H9 (cell line): ENCODE measurements around the gene FANCE. TPM values are rescaled to one million over a fixed set of nuclear protein-coding genes. Genes with fewer than 3 reads are reported as not detected.

Source experiments
- DNase-seq: peaks from one replicate; pipeline ENCODE4 v3.0.0-alpha.2; 2017
- H2AFZ ChIP-seq: one replicate; pipeline ENCODE4 v1.6.1; 2013; ENCODE audit warnings: mild to moderate bottlenecking, low read length, control low read depth, moderate library complexity
- H2AK5ac ChIP-seq: 2 replicates; pipeline ENCODE4 v1.6.1; 2013; ENCODE audit warnings: low read length, control low read depth, mixed read lengths; ENCODE audit not compliant: insufficient read length
- H2BK120ac ChIP-seq: one replicate; pipeline ENCODE4 v1.6.1; 2013; ENCODE audit warnings: low read depth, mild to moderate bottlenecking, low read length, control low read depth, inconsistent platforms; ENCODE audit not compliant: poor library complexity, severe bottlenecking
- H2BK12ac ChIP-seq: 2 replicates; pipeline ENCODE4 v1.6.1; 2013; ENCODE audit warnings: low read length, control low read depth, mixed read lengths, low read depth; ENCODE audit not compliant: insufficient read length
- H2BK15ac ChIP-seq: 2 replicates; pipeline ENCODE4 v1.6.1; 2013; ENCODE audit warnings: low read depth, low read length, control low read depth
- H2BK20ac ChIP-seq: one replicate; pipeline ENCODE4 v1.6.1; 2013; ENCODE audit warnings: low read depth, mild to moderate bottlenecking, low read length, control low read depth, inconsistent platforms; ENCODE audit not compliant: poor library complexity, severe bottlenecking
- H2BK5ac ChIP-seq: 2 replicates; pipeline ENCODE4 v1.6.1; 2013; ENCODE audit warnings: low read length, control low read depth, mixed read lengths; ENCODE audit not compliant: insufficient read length
- H3K14ac ChIP-seq: 2 replicates; pipeline ENCODE4 v1.6.1; 2013; ENCODE audit warnings: low read length, control low read depth; ENCODE audit not compliant: insufficient read depth
- H3K18ac ChIP-seq: 2 replicates; pipeline ENCODE4 v1.6.1; 2013; ENCODE audit warnings: low read depth, mild to moderate bottlenecking, mixed read lengths, low read length, control low read depth; ENCODE audit not compliant: insufficient read length
- H3K23ac ChIP-seq: 2 replicates; pipeline ENCODE4 v1.6.1; 2013; ENCODE audit warnings: low read length, control low read depth, mixed read lengths, low read depth; ENCODE audit not compliant: insufficient read length
- H3K23me2 ChIP-seq: 2 replicates; pipeline ENCODE4 v1.6.1; 2013; ENCODE audit warnings: low read depth, mild to moderate bottlenecking, mixed read lengths, low read length, control low read depth; ENCODE audit not compliant: insufficient read length, poor library complexity, severe bottlenecking
- H3K27ac ChIP-seq: 2 replicates; pipeline ENCODE4 v1.5.1; 2013; ENCODE audit warnings: low read length, control low read depth, mixed read lengths, low read depth; ENCODE audit not compliant: insufficient read length
- H3K27me3 ChIP-seq: 2 replicates; pipeline ENCODE4 v1.6.1; 2013; ENCODE audit warnings: low read length, control low read depth, inconsistent platforms; ENCODE audit not compliant: insufficient read depth
- H3K4ac ChIP-seq: 2 replicates; pipeline ENCODE4 v1.6.1; 2013; ENCODE audit warnings: low read depth, mild to moderate bottlenecking, control low read depth, inconsistent platforms, low read length, moderate library complexity
- H3K4me1 ChIP-seq: 2 replicates; pipeline ENCODE4 v1.6.1; 2013; ENCODE audit warnings: low read length, control low read depth, inconsistent platforms; ENCODE audit not compliant: insufficient read depth
- H3K4me2 ChIP-seq: 2 replicates; pipeline ENCODE4 v1.6.1; 2013; ENCODE audit warnings: low read length, control low read depth, mixed read lengths; ENCODE audit not compliant: insufficient read length, insufficient read depth
- H3K56ac ChIP-seq: 2 replicates; pipeline ENCODE4 v1.6.1; 2013; ENCODE audit warnings: low read depth, mild to moderate bottlenecking, mixed read lengths, low read length, control low read depth; ENCODE audit not compliant: insufficient read length
- H3K79me1 ChIP-seq: 2 replicates; pipeline ENCODE4 v1.6.1; 2013; ENCODE audit warnings: low read depth, mild to moderate bottlenecking, moderate library complexity, low read length, control low read depth, inconsistent platforms; ENCODE audit not compliant: insufficient read depth, poor library complexity, severe bottlenecking
- H3K79me2 ChIP-seq: 2 replicates; pipeline ENCODE4 v1.6.1; 2013; ENCODE audit warnings: low read length, control low read depth, inconsistent platforms; ENCODE audit not compliant: insufficient read depth
- H3K9ac ChIP-seq: 2 replicates; pipeline ENCODE4 v1.6.1; 2013; ENCODE audit warnings: low read length, control low read depth, mixed read lengths; ENCODE audit not compliant: insufficient read length; ENCODE audit errors: extremely low read depth
- H3K9me3 ChIP-seq: one replicate; pipeline ENCODE4 v1.6.1; 2013; ENCODE audit warnings: low read depth, low read length, inconsistent platforms; ENCODE audit not compliant: control insufficient read depth
- H3T11ph ChIP-seq: one replicate; pipeline ENCODE4 v1.6.1; 2013; ENCODE audit warnings: mild to moderate bottlenecking, low read length, control low read depth, inconsistent platforms
- H4K20me1 ChIP-seq: one replicate; pipeline ENCODE4 v1.6.1; 2013; ENCODE audit not compliant: control insufficient read depth, insufficient read length, insufficient read depth
- H4K5ac ChIP-seq: 2 replicates; pipeline ENCODE4 v1.6.1; 2013; ENCODE audit warnings: low read depth, mild to moderate bottlenecking, mixed read lengths, low read length, control low read depth; ENCODE audit not compliant: insufficient read length
- H4K8ac ChIP-seq: replicated peaks from 2 replicates; pipeline ENCODE4 v1.6.1; 2013; ENCODE audit warnings: low read length, control low read depth, mixed read lengths, low read depth; ENCODE audit not compliant: insufficient read length
- H4K91ac ChIP-seq: 2 replicates; pipeline ENCODE4 v1.6.1; 2013; ENCODE audit warnings: low read depth, mild to moderate bottlenecking, moderate library complexity, mixed read lengths, low read length, control low read depth; ENCODE audit not compliant: insufficient read length
- H3K27ac Mint-ChIP-seq, 3 experiments: 2 replicates in 2 of 3; 3 replicates in 1 of 3; pipeline ENCODE4 v1.8.0; 2020 to 2021; ENCODE audit warnings: mixed read lengths in 3 of 3, mild to moderate bottlenecking in 1 of 3, moderate library complexity in 1 of 3
- H3K27me3 Mint-ChIP-seq: 2 replicates; pipeline ENCODE4 v1.8.0; 2021; ENCODE audit warnings: low read depth, mild to moderate bottlenecking, moderate library complexity, mixed read lengths
- H3K36me3 Mint-ChIP-seq, 3 experiments: 2 replicates in 2 of 3; 3 replicates in 1 of 3; pipeline ENCODE4 v1.8.0; 2020 to 2021; ENCODE audit warnings: low read depth in 3 of 3, mixed read lengths in 3 of 3; ENCODE audit not compliant: insufficient read depth in 1 of 3
- H3K4me1 Mint-ChIP-seq, 2 experiments: 2 replicates each; pipeline ENCODE4 v1.8.0; 2020; ENCODE audit warnings: mixed read lengths in 2 of 2
- H3K4me3 Mint-ChIP-seq, 2 experiments: 2 replicates in 1 of 2; 3 replicates in 1 of 2; pipeline ENCODE4 v1.8.0; 2020 to 2021; ENCODE audit warnings: mild to moderate bottlenecking in 2 of 2, mixed read lengths in 2 of 2, moderate library complexity in 1 of 2
- H3K9me3 Mint-ChIP-seq, 2 experiments: 2 replicates in 1 of 2; 3 replicates in 1 of 2; pipeline ENCODE4 v1.8.0; 2020; ENCODE audit warnings: mild to moderate bottlenecking in 2 of 2, mixed read lengths in 2 of 2, moderate library complexity in 1 of 2
- WGBS: extraction: QIAGEN DNeasy Blood & Tissue Kit; methylation state at CpG from one replicate; pipeline ENCODE4 v1.1.7; 2013; ENCODE audit warnings: missing lambda C conversion rate, low lambda C conversion rate, mixed read lengths; ENCODE audit not compliant: insufficient read length; ENCODE audit errors: extremely low coverage; 5-methylcytosine and 5-hydroxymethylcytosine counted together
- total RNA-seq: library from RNA; stranded (reverse); gene quantifications from 2 replicates; pipeline ENCODE4 v1.2.1, GENCODE V29; 2021
- TF ChIP-seq, protein P1 (sequence below): fragments of 200-600 bp; sonication (generic); conservative IDR thresholded peaks from 3 replicates; pipeline ENCODE4 v1.8.0; 2021; ENCODE audit warnings: antibody characterized with exemption, mild to moderate bottlenecking

FANCE gene
- total RNA-seq, 1 experiment from 2014 or later: 8.4 TPM

DNA sequence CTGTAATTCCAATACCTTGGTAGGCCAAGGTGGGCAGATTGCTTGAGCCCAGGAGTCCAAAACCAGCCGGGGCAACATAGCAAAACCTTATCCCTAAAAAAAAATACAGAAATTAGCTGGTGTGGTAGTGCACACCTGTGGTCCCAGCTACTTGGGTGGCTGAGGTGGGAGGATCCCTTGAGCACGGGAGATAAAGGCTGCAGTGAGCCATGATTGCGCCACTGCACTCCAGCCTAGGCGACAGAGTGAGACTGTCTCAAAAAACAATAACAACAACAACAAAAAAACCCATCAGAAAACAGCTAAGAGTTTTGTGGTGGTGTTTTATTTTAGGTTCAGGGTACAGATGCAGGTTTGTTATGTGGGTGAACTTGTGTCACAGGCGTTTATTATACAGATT is 42.9 kb upstream of the FANCE start:
- H4K5ac ChIP-seq: no peak overlapping the region
- H3K36me3 Mint-ChIP-seq: peaks cover 0 to 7% (median 7%) of the 10 kb centered on the region in 3 experiments; a peak in 5 of 7 replicates
- H3K23ac ChIP-seq: no peak overlapping the region
- no peaks in the 10 kb centered on the region for H3K23me2 ChIP-seq
- no peaks in the 10 kb centered on the region for H3K9me3 Mint-ChIP-seq
- H3K27ac ChIP-seq: no peak overlapping the region
- H2AFZ ChIP-seq: no peak overlapping the region
- H3K4me2 ChIP-seq: no peak overlapping the region
- no peaks in the 10 kb centered on the region for H4K20me1 ChIP-seq
- no peak overlapping the region for H2BK120ac ChIP-seq
- H3K4ac ChIP-seq: no peak overlapping the region
- peaks cover 3 to 4% of the 10 kb centered on the region in 2 experiments; a peak in 2 of 4 replicates for H3K4me1 Mint-ChIP-seq
- no peak overlapping the region for H3K4me3 Mint-ChIP-seq
- DNase-seq: no peak
- no peak overlapping the region for H3K9ac ChIP-seq
- H3K27me3 Mint-ChIP-seq: no peaks in the 10 kb centered on the region
- H3K79me1 ChIP-seq: no peaks in the 10 kb centered on the region
- no peak overlapping the region for H4K91ac ChIP-seq
- H3K9me3 ChIP-seq: no peaks in the 10 kb centered on the region
- no peak overlapping the region for H2BK15ac ChIP-seq
- no CpG with 5 or more reads among the region's 5 CpGs for WGBS
- no peak overlapping the region for H2BK20ac ChIP-seq
- no peak overlapping the region for H2BK12ac ChIP-seq
- no peaks in the 10 kb centered on the region for H3K4me1 ChIP-seq
- H3K56ac ChIP-seq: no peak overlapping the region
- H3K27ac Mint-ChIP-seq: no peak overlapping the region
- no peak overlapping the region for H3K18ac ChIP-seq
- no peaks in the 10 kb centered on the region for H3K27me3 ChIP-seq
- no peak overlapping the region for H2BK5ac ChIP-seq
- H3T11ph ChIP-seq: no peak overlapping the region
- no peaks in the 10 kb centered on the region for H3K79me2 ChIP-seq
- TF ChIP-seq, protein P1, sequence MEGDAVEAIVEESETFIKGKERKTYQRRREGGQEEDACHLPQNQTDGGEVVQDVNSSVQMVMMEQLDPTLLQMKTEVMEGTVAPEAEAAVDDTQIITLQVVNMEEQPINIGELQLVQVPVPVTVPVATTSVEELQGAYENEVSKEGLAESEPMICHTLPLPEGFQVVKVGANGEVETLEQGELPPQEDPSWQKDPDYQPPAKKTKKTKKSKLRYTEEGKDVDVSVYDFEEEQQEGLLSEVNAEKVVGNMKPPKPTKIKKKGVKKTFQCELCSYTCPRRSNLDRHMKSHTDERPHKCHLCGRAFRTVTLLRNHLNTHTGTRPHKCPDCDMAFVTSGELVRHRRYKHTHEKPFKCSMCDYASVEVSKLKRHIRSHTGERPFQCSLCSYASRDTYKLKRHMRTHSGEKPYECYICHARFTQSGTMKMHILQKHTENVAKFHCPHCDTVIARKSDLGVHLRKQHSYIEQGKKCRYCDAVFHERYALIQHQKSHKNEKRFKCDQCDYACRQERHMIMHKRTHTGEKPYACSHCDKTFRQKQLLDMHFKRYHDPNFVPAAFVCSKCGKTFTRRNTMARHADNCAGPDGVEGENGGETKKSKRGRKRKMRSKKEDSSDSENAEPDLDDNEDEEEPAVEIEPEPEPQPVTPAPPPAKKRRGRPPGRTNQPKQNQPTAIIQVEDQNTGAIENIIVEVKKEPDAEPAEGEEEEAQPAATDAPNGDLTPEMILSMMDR: no peak
- no peak overlapping the region for H2AK5ac ChIP-seq
- H4K8ac ChIP-seq: no peak overlapping the region
- no peak overlapping the region for H3K14ac ChIP-seq
